ENCODE data around the gene HDLBP. TPM values are rescaled to one million over a fixed set of nuclear protein-coding genes. Genes with fewer than 3 reads are reported as not detected.

Gene HDLBP
- polyA plus RNA-seq, 3 donors: 50.4 to 73.1 (median 69.9) TPM

GRCh38 chr2:241213041-241213440 is 102.4 kb downstream of the HDLBP start:
- Mint-ChIP-seq H3K36me3 (no peaks in the 10 kb centered on the region), H3K9me3 (peaks cover 0 to 1% (median 0%) of the 10 kb centered on the region in 7 donors), H3K27ac (no peak overlapping the region), H3K4me3 (no peak overlapping the region), H3K27me3 (ENCODE audit: low read depth in 3 of 3) (peaks cover 19 to 35% (median 27%) of the 10 kb centered on the region in 3 donors), H3K4me1 (peaks cover 3% of the 10 kb centered on the region)
- no peaks in the 10 kb centered on the region for H3K36me3 ChIP-seq (replicated peaks in 1 of 2; ENCODE audit: control insufficient read depth in 1 of 2, insufficient read depth in 2 of 2, low read length in 2 of 2)
- H3K79me2 ChIP-seq (ENCODE audit: insufficient read depth, low read length): no peaks in the 10 kb centered on the region
- 90% methylated on average over 13 of the region's 13 CpGs for WGBS (ENCODE audit: insufficient coverage)
- no peak overlapping the region for H3K4me3 ChIP-seq (replicated peaks in 1 of 3; ENCODE audit: low read depth in 2 of 3, low read length in 3 of 3)
- peaks cover 0 to 5% of the 10 kb centered on the region in 2 donors for H3K4me1 ChIP-seq (ENCODE audit: control insufficient read depth in 1 of 2, insufficient read depth in 2 of 2, low read length in 2 of 2)
- no peak overlapping the region for H3K9ac ChIP-seq (ENCODE audit: insufficient read depth, low read length, poor library complexity, severe bottlenecking)
- no peak overlapping the region for H3K4me2 ChIP-seq (replicated peaks; ENCODE audit: extremely low read depth, low read length, poor library complexity, severe bottlenecking)
- H2AFZ ChIP-seq (ENCODE audit: insufficient read depth, low read depth, low read length, poor library complexity, severe bottlenecking): no peak overlapping the region
- no peak overlapping the region for H3K27ac ChIP-seq (ENCODE audit: low read depth in 1 of 2, low read length in 2 of 2)
- DNase-seq: no peak
- no peaks in the 10 kb centered on the region for H4K20me1 ChIP-seq (ENCODE audit: insufficient read depth, low read length)
- H3K27me3 ChIP-seq (ENCODE audit: control insufficient read depth in 2 of 2, insufficient read depth in 2 of 2, low read length in 2 of 2): peaks cover 0 to 13% of the 10 kb centered on the region in 2 donors
- TF ChIP-seq CTCF (IDR thresholded peaks at IDR 0.05): no peak
- intact Hi-C loops (cut with micrococcal nuclease): no loop called here
- H3K9me3 ChIP-seq (replicated peaks in 1 of 2; ENCODE audit: control insufficient read depth in 1 of 2, insufficient read depth in 1 of 2, low read length in 2 of 2): no peaks in the 10 kb centered on the region

GRCh38 chr2:241211276-241211675 is 104.2 kb downstream of the HDLBP start:
- intact Hi-C loops (cut with micrococcal nuclease): no loop called here

More at GRCh38 chr2:241211276-241211675, 104.2 kb downstream of the HDLBP start:
- H3K27me3 ChIP-seq (ENCODE audit: control insufficient read depth in 2 of 2, insufficient read depth in 2 of 2, low read length in 2 of 2): peaks cover 0 to 4% of the 10 kb centered on the region in 2 donors
- DNase-seq: no peak
- H4K20me1 ChIP-seq (ENCODE audit: insufficient read depth, low read length): no peaks in the 10 kb centered on the region
- H3K9ac ChIP-seq (ENCODE audit: insufficient read depth, low read length, poor library complexity, severe bottlenecking): no peak overlapping the region
- no peaks in the 10 kb centered on the region for H3K9me3 ChIP-seq (replicated peaks in 1 of 2; ENCODE audit: control insufficient read depth in 1 of 2, insufficient read depth in 1 of 2, low read length in 2 of 2)
- WGBS (ENCODE audit: insufficient coverage): 0% methylated on average over 2 of the region's 2 CpGs
- Mint-ChIP-seq H3K4me1 (no peaks in the 10 kb centered on the region), H3K27me3 (ENCODE audit: low read depth in 3 of 3) (peaks cover 10 to 20% (median 16%) of the 10 kb centered on the region in 3 donors), H3K9me3 (peaks cover 0 to 1% (median 0%) of the 10 kb centered on the region in 7 donors), H3K4me3 (no peak overlapping the region), H3K36me3 (no peaks in the 10 kb centered on the region), H3K27ac (no peak overlapping the region)
- H3K79me2 ChIP-seq (ENCODE audit: insufficient read depth, low read length): no peaks in the 10 kb centered on the region
- no peak overlapping the region for H3K4me3 ChIP-seq (replicated peaks in 1 of 3; ENCODE audit: low read depth in 2 of 3, low read length in 3 of 3)
- H3K27ac ChIP-seq (ENCODE audit: low read depth in 1 of 2, low read length in 2 of 2): no peak overlapping the region
- no peak overlapping the region for H3K4me2 ChIP-seq (replicated peaks; ENCODE audit: extremely low read depth, low read length, poor library complexity, severe bottlenecking)
- no peak overlapping the region for H2AFZ ChIP-seq (ENCODE audit: insufficient read depth, low read depth, low read length, poor library complexity, severe bottlenecking)
- no peak for TF ChIP-seq CTCF (IDR thresholded peaks at IDR 0.05)
- no peaks in the 10 kb centered on the region for H3K4me1 ChIP-seq (ENCODE audit: control insufficient read depth in 1 of 2, insufficient read depth in 2 of 2, low read length in 2 of 2)
- H3K36me3 ChIP-seq (replicated peaks in 1 of 2; ENCODE audit: control insufficient read depth in 1 of 2, insufficient read depth in 2 of 2, low read length in 2 of 2): no peaks in the 10 kb centered on the region
